Left lung (tissue), 10 donors: ENCODE results near the gene TESK2. TPM values are rescaled to one million over a fixed set of nuclear protein-coding genes. Genes with fewer than 3 reads are reported as not detected.
A peak's percentile ranks its signal among the peaks of the same experiment; 100 is the strongest.

Source experiments
- ATAC-seq: fragments of 200-7000 bp; cut with Tn5 transposase; one replicate; pipeline ENCODE4 v1.9.1; 2020; ENCODE audit warnings: moderate library complexity
- DNase-seq, 4 donors: peaks; one replicate each; pipeline ENCODE4 v3.0.0-alpha.2; 2013 to 2020
- H3K27ac ChIP-seq, 2 donors: fragments of 200-600 bp; sonication (generic) in 1 of 2; one replicate each; pipeline versions ENCODE4 v1.5.0 to v1.8.0; 2020 to 2021
- H3K27me3 ChIP-seq, 2 donors: fragments of 200-600 bp; sonication (generic) in 1 of 2; one replicate each; pipeline versions ENCODE4 v1.5.0 to v1.8.0; 2020 to 2021
- H3K36me3 ChIP-seq, 2 donors: fragments of 200-600 bp; sonication (generic) in 1 of 2; one replicate each; pipeline versions ENCODE4 v1.5.0 to v1.8.0; 2020 to 2021
- H3K4me1 ChIP-seq, 2 donors: fragments of 200-600 bp; one replicate each; pipeline ENCODE4 v1.8.0; 2021
- H3K4me3 ChIP-seq, 2 donors: fragments of 200-600 bp; sonication (generic) in 1 of 2; one replicate each; pipeline versions ENCODE4 v1.5.0 to v1.8.0; 2020 to 2021; ENCODE audit warnings: mild to moderate bottlenecking in 1 of 2
- H3K9me3 ChIP-seq, 2 donors: fragments of 200-600 bp; sonication (generic) in 1 of 2; one replicate each; pipeline versions ENCODE4 v1.5.0 to v1.8.0; 2020 to 2021
- intact Hi-C, 2 donors: fragments of 100-400 bp; cut with DNase I; formaldehyde crosslinking; loops; one replicate each; pipeline versions ENCODE4 v1.11.2 to v1.14.2; 2022
- polyA plus RNA-seq, 6 donors: library from polyadenylated mRNA; unstranded; fragments of 120-200 nt; gene quantifications; one replicate each; pipeline ENCODE4 v1.2.1, GENCODE V29; 2013; ENCODE audit not compliant: insufficient read length in 6 of 6
- total RNA-seq, 2 donors: library from RNA; stranded (reverse); fragmentation: NEBNext Ultra II Directional; extraction: Animal tissue kit (Norgen Biotek cat#: 25700); gene quantifications; one replicate each; pipeline ENCODE4 v1.2.1, GENCODE V29; 2021
- TF ChIP-seq, protein P1 (sequence below), 2 donors: fragments of 200-600 bp; sonication (generic) in 1 of 2; IDR thresholded peaks; one replicate each; pipeline versions ENCODE4 v1.5.0 to v1.8.0; 2021; ENCODE audit warnings: antibody characterized with exemption in 2 of 2
- donor health status: DM: no; HTN: yes; CAD: no.
- donor health status: DM: no; HTN: no; CAD: no.

TESK2 gene
- total and polyA plus RNA-seq, 8 donors = 4.3 to 12.5 (median 9.2) TPM

- H3K36me3 ChIP-seq = peaks cover 0 to 55% of the 10 kb centered on the region in 2 donors
- ATAC-seq (no peak), DNase-seq (no peak)
- peaks cover 17 to 42% of the 10 kb centered on the region in 2 donors for H3K4me1 ChIP-seq
- intact Hi-C loops = loop anchor here in 1 of 2 donors (10.0 kb wide), 1 partner anchor 220 kb away; no protein-coding TSS in a partner anchor
- H3K4me3 ChIP-seq = no peak overlapping the region
- TF ChIP-seq, protein P1, sequence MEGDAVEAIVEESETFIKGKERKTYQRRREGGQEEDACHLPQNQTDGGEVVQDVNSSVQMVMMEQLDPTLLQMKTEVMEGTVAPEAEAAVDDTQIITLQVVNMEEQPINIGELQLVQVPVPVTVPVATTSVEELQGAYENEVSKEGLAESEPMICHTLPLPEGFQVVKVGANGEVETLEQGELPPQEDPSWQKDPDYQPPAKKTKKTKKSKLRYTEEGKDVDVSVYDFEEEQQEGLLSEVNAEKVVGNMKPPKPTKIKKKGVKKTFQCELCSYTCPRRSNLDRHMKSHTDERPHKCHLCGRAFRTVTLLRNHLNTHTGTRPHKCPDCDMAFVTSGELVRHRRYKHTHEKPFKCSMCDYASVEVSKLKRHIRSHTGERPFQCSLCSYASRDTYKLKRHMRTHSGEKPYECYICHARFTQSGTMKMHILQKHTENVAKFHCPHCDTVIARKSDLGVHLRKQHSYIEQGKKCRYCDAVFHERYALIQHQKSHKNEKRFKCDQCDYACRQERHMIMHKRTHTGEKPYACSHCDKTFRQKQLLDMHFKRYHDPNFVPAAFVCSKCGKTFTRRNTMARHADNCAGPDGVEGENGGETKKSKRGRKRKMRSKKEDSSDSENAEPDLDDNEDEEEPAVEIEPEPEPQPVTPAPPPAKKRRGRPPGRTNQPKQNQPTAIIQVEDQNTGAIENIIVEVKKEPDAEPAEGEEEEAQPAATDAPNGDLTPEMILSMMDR (IDR thresholded peaks at IDR 0.05) = no peak
- no peaks in the 10 kb centered on the region for H3K9me3 ChIP-seq
- H3K27ac ChIP-seq = no peak overlapping the region
- H3K27me3 ChIP-seq = no peaks in the 10 kb centered on the region
Observed at GRCh38 chr1:45345014-45345413, 145.9 kb downstream of the TESK2 start.

GRCh38 chr1:45344499-45344898, 146.5 kb downstream of the TESK2 start:
- ATAC-seq = no peak
- Histone ChIP-seq H3K4me1 (peaks cover 17 to 42% of the 10 kb centered on the region in 2 donors), H3K4me3 (no peak overlapping the region), H3K36me3 (peaks cover 0 to 55% of the 10 kb centered on the region in 2 donors), H3K9me3 (no peaks in the 10 kb centered on the region), H3K27me3 (no peaks in the 10 kb centered on the region), H3K27ac (no peak overlapping the region)
- DNase-seq = no peak
- intact Hi-C loops = loop anchor here in 1 of 2 donors (10.0 kb wide), 1 partner anchor 220 kb away; no protein-coding TSS in a partner anchor
- TF ChIP-seq, protein P1 (IDR thresholded peaks at IDR 0.05) = no peak

- Histone ChIP-seq H3K9me3 (no peaks in the 10 kb centered on the region), H3K27ac (peak overlapping the region; percentile 95 to 97), H3K27me3 (no peaks in the 10 kb centered on the region), H3K4me1 (peaks cover 8 to 39% of the 10 kb centered on the region in 2 donors), H3K36me3 (peaks cover 0 to 42% of the 10 kb centered on the region in 2 donors), H3K4me3 (peak overlapping the region; percentile 74 to 89)
- intact Hi-C loops = loop anchor here in 1 of 2 donors (10.0 kb wide), 1 partner anchor 224 kb away; no protein-coding TSS in a partner anchor
- DNase-seq (no peak), ATAC-seq (no peak)
- TF ChIP-seq, protein P1 (IDR thresholded peaks at IDR 0.05) = no peak
Observed at GRCh38 chr1:45340816-45341466, 150.0 kb downstream of the TESK2 start.

DNA sequence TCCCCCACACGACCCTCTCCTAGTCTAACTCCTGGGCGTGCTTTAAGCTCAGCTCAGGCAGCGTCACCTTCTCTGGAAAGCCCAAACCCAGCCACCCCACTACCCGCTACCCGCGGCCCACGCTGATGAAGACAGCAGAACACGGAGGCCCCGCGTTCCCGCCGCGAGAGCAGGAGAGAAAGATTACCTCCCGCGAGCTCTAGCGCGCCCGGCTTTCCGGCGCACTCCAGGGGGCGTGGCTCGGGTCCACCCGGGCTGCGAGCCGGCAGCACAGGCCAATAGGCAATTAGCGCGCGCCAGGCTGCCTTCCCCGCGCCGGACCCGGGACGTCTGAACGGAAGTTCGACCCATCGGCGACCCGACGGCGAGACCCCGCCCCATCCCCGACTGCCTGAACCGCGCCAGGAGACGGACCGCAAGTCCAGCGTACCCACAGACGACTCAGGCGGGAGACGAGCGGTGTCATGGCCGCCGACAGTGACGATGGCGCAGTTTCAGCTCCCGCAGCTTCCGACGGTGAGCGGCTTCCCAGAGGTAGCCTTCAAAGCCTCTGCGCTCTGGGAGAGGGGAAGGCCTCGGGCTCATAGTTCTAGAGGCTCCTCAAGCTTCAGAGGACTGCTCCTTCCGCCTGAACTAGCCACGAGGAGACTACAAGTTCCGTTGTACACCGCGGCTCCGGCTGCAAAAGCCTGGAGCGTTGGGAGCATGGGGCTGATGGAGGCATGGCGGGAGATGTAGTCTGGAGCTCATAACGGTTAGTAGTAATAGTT, 151.0 kb downstream of the TESK2 start, which contains the start of the genes MUTYH and TOE1:
Gene MUTYH, minus strand, starts transcription at position 652 of the 770 bp plus-strand sequence. CDS start 5,935 bp downstream, outside the sequence.
Gene TOE1, plus strand, starts transcription at position 382 of the 770 bp plus-strand sequence. Its CDS starts 83 bp downstream, at position 465.
- DNase-seq (peak; percentile 85 to 99 (median 93)), ATAC-seq (peak; percentile 96)
- Histone ChIP-seq H3K4me3 (peak within 1 kb of the TSS; percentile 74 to 89), H3K36me3 (peaks cover 0 to 32% of the 10 kb centered on the region in 2 donors), H3K9me3 (no peaks in the 10 kb centered on the region), H3K27ac (peak within 1 kb of the TSS; percentile 95 to 97), H3K27me3 (no peaks in the 10 kb centered on the region), H3K4me1 (peaks cover 8 to 39% of the 10 kb centered on the region in 2 donors)
- intact Hi-C loops = loop anchor here in 1 of 2 donors (10.0 kb wide), 1 partner anchor 225 kb away; no protein-coding TSS in a partner anchor
- TF ChIP-seq, protein P1 (IDR thresholded peaks at IDR 0.05) = no peak
